ENCODE measurements around the gene TMEM132D.

GRCh38 chr12:129606239-129606638, 297.6 kb downstream of the TMEM132D start:
- TF ChIP-seq CTCF (IDR thresholded peaks at IDR 0.05) (no peak), POLR2A (IDR thresholded peaks at IDR 0.05) (no peak), POLR2AphosphoS5 (IDR thresholded peaks at IDR 0.05) (no peak)

Data from gastroesophageal sphincter (tissue), 3 donors.